Thoracic aorta (tissue), 2 donors: ENCODE results near the gene FAM117A. TPM values are rescaled to one million over a fixed set of nuclear protein-coding genes. Genes with fewer than 3 reads are reported as not detected.

ENCODE experiments used
- ATAC-seq: fragments of 150-250 bp; one replicate; pipeline ENCODE4 v1.8.0; 2017; ENCODE audit warnings: low read depth; ENCODE audit not compliant: insufficient number of reproducible peaks, low FRiP score
- DNase-seq: peaks from one replicate; pipeline ENCODE4 v3.0.0-alpha.2; 2020; ENCODE audit warnings: low spot score
- H3K27ac ChIP-seq, 2 donors: fragments of 200-600 bp; sonication (generic); 1 replicate in 1 of 2; 2 replicates in 1 of 2; pipeline ENCODE4 v1.5.1; 2016; ENCODE audit warnings: mild to moderate bottlenecking in 2 of 2, moderate library complexity in 2 of 2
- H3K27me3 ChIP-seq: fragments of 200-600 bp; sonication (generic); replicated peaks from 2 replicates; pipeline ENCODE4 v1.6.0; 2016; ENCODE audit warnings: mild to moderate bottlenecking; ENCODE audit not compliant: insufficient read depth
- H3K36me3 ChIP-seq: fragments of 200-600 bp; sonication (generic); one replicate; pipeline ENCODE4 v1.5.1; 2016
- H3K4me1 ChIP-seq, 2 donors: fragments of 200-600 bp; sonication (generic); 1 replicate in 1 of 2; 2 replicates in 1 of 2; pipeline versions ENCODE4 v1.5.1 to v1.6.0; 2016; ENCODE audit warnings: low read depth in 2 of 2, mild to moderate bottlenecking in 1 of 2; ENCODE audit not compliant: control insufficient read depth in 1 of 2
- H3K4me3 ChIP-seq: fragments of 200-600 bp; sonication (generic); 2 replicates; pipeline ENCODE4 v1.5.1; 2016; ENCODE audit warnings: mild to moderate bottlenecking
- H3K9me3 ChIP-seq: fragments of 200-600 bp; sonication (generic); 2 replicates; pipeline ENCODE4 v1.5.1; 2016
- CTCF ChIP-seq: fragments of 200-600 bp; sonication (generic); IDR thresholded peaks from one replicate; pipeline ENCODE4 v1.5.1; 2019; ENCODE audit warnings: antibody characterized with exemption
- total RNA-seq, 2 donors: library from RNA; depleted of rRNA; stranded (reverse); fragments of >200 nt; gene quantifications; one replicate each; pipeline versions ENCODE4 v1.1.0 to v1.2.3, GENCODE V29; 2016

FAM117A gene
- 10 to 100 TPM; 12.1 to 23.7 TPM for total RNA-seq

- Histone ChIP-seq H3K27ac (peak within 1 kb of the TSS; percentile 58 to 65), H3K4me1 (peaks cover 14 to 27% of the 10 kb centered on the region in 2 donors), H3K27me3 (no peaks in the 10 kb centered on the region), H3K9me3 (no peaks in the 10 kb centered on the region), H3K4me3 (peak within 1 kb of the TSS; percentile 92), H3K36me3 (no peaks in the 10 kb centered on the region)
- peak; percentile 99 for ATAC-seq
- DNase-seq: peak; percentile 92
- no peak for TF ChIP-seq CTCF
These were observed at the start of gene FAM117A for GRCh38 chr17:49763735-49764558. TSS of gene FAM117A (minus strand) at chr17:49764131. CDS start at chr17:49764087, 44 bp downstream.

GRCh38 chr17:49809056-49809455 lies 45.1 kb upstream of the FAM117A start:
- Histone ChIP-seq H3K27ac (no peak overlapping the region), H3K36me3 (peaks cover 34% of the 10 kb centered on the region), H3K4me3 (no peak overlapping the region), H3K9me3 (no peaks in the 10 kb centered on the region), H3K27me3 (no peaks in the 10 kb centered on the region), H3K4me1 (peaks cover 2 to 12% of the 10 kb centered on the region in 2 donors)
- no peak for TF ChIP-seq CTCF
- DNase-seq (no peak), ATAC-seq (no peak)

- H3K27ac ChIP-seq: no peak overlapping the region
- H3K36me3 ChIP-seq: peaks cover 46% of the 10 kb centered on the region
- DNase-seq (no peak), ATAC-seq (no peak)
- H3K9me3 ChIP-seq: no peaks in the 10 kb centered on the region
- TF ChIP-seq CTCF: no peak
- H3K4me1 ChIP-seq: peaks cover 0 to 13% of the 10 kb centered on the region in 2 donors
- no peaks in the 10 kb centered on the region for H3K27me3 ChIP-seq
- H3K4me3 ChIP-seq: no peak overlapping the region
These were observed 34.8 kb upstream of the FAM117A start for GRCh38 chr17:49798738-49799137.

- no peak for ATAC-seq
- H3K36me3 ChIP-seq: peaks cover 48% of the 10 kb centered on the region
- no peaks in the 10 kb centered on the region for H3K9me3 ChIP-seq
- no peak overlapping the region for H3K27ac ChIP-seq
- peaks cover 0 to 13% of the 10 kb centered on the region in 2 donors for H3K4me1 ChIP-seq
- no peak for DNase-seq
- TF ChIP-seq CTCF: no peak
- no peaks in the 10 kb centered on the region for H3K27me3 ChIP-seq
- no peak overlapping the region for H3K4me3 ChIP-seq
These were observed 34.3 kb upstream of the FAM117A start for GRCh38 chr17:49798182-49798581.

- ATAC-seq: no peak
- H3K36me3 ChIP-seq: peaks cover 49% of the 10 kb centered on the region
These were observed 31.4 kb upstream of the FAM117A start for GRCh38 chr17:49795372-49795771.

More at GRCh38 chr17:49795372-49795771, 31.4 kb upstream of the FAM117A start:
- no peak for DNase-seq
- no peaks in the 10 kb centered on the region for H3K27me3 ChIP-seq
- no peak overlapping the region for H3K4me3 ChIP-seq
- no peak overlapping the region for H3K27ac ChIP-seq
- no peak for TF ChIP-seq CTCF
- H3K9me3 ChIP-seq: no peaks in the 10 kb centered on the region
- H3K4me1 ChIP-seq: peaks cover 13 to 38% of the 10 kb centered on the region in 2 donors
